IMR-90 (cell line): ENCODE results near the gene KLF1. TPM values are rescaled to one million over a fixed set of nuclear protein-coding genes. Genes with fewer than 3 reads are reported as not detected.

Experiments used
- ATAC-seq: fragments of 200-7000 bp; cut with Tn5 transposase; 2 replicates; pipeline ENCODE4 v1.9.1; 2020; ENCODE audit warnings: low read depth, mild to moderate bottlenecking, moderate library complexity
- BruUV-seq: library from RNA; stranded (reverse); fragments of 400-500 nt; replicated peaks from 2 replicates; lab custom pipeline; 2021; lab: Mats Ljungman, UMichigan
- CTCF ChIA-PET: fragments of 300-600 bp; formaldehyde crosslinking; extraction: SDS; loops from one replicate; lab custom pipeline; 2021; ENCODE audit warnings: antibody characterized with exemption; lab: Yijun Ruan, JAX
- POLR2A ChIA-PET: fragments of 300-600 bp; sonication (Branson Sonifier 250); formaldehyde crosslinking; loops from one replicate; lab custom pipeline; 2022; ENCODE audit warnings: antibody characterized with exemption; ENCODE audit not compliant: unreplicated experiment; lab: Charles Lee
- DNase-seq: peaks from one replicate; pipeline ENCODE4 v3.0.0; 2013
- H2AFZ ChIP-seq: replicated peaks from 2 replicates; pipeline ENCODE3; 2013; ENCODE audit warnings: low read length, mild to moderate bottlenecking; ENCODE audit not compliant: poor library complexity
- H2AK5ac ChIP-seq: 2 replicates; pipeline ENCODE4 v1.6.1; 2013; ENCODE audit warnings: low read depth, low read length, inconsistent platforms
- H2AK9ac ChIP-seq: replicated peaks from 2 replicates; pipeline ENCODE3; 2013; ENCODE audit warnings: mild to moderate bottlenecking, low read depth, low read length, moderate library complexity; ENCODE audit not compliant: poor library complexity
- H2BK120ac ChIP-seq: 2 replicates; pipeline ENCODE4 v1.6.1; 2013; ENCODE audit warnings: low read depth, low read length, inconsistent platforms
- H2BK15ac ChIP-seq: 3 replicates; pipeline ENCODE4 v1.6.1; 2013; ENCODE audit warnings: low read depth, low read length, inconsistent platforms
- H2BK20ac ChIP-seq: 2 replicates; pipeline ENCODE4 v1.6.1; 2013; ENCODE audit warnings: low read depth, mild to moderate bottlenecking, inconsistent platforms, low read length, moderate library complexity
- H2BK5ac ChIP-seq: 2 replicates; pipeline ENCODE4 v1.6.1; 2013; ENCODE audit warnings: mild to moderate bottlenecking, low read depth, low read length, inconsistent platforms; ENCODE audit not compliant: poor library complexity, severe bottlenecking
- H3K14ac ChIP-seq: replicated peaks from 2 replicates; pipeline ENCODE4 v1.6.1; 2013; ENCODE audit warnings: low read depth, low read length, inconsistent platforms
- H3K18ac ChIP-seq: 2 replicates; pipeline ENCODE4 v1.6.1; 2013; ENCODE audit warnings: low read depth, low read length, control low read depth
- H3K23ac ChIP-seq: 2 replicates; pipeline ENCODE4 v1.6.1; 2013; ENCODE audit warnings: low read depth, low read length, inconsistent platforms
- H3K27ac ChIP-seq: 2 replicates; pipeline ENCODE4 v1.5.1; 2013; ENCODE audit warnings: mild to moderate bottlenecking, control low read depth, low read length; ENCODE audit not compliant: insufficient read depth
- H3K27me3 ChIP-seq: 2 replicates; pipeline ENCODE4 v1.6.1; 2013; ENCODE audit warnings: low read length; ENCODE audit not compliant: control insufficient read depth, insufficient read depth
- H3K36me3 ChIP-seq: 2 replicates; pipeline ENCODE4 v1.6.1; 2013; ENCODE audit warnings: low read length, mixed read lengths; ENCODE audit not compliant: control insufficient read depth, insufficient read depth
- H3K4ac ChIP-seq: 2 replicates; pipeline ENCODE4 v1.6.1; 2013; ENCODE audit warnings: low read depth, low read length, inconsistent platforms
- H3K4me1 ChIP-seq: 2 replicates; pipeline ENCODE4 v1.6.1; 2013; ENCODE audit warnings: low read length, mixed read lengths; ENCODE audit not compliant: control insufficient read depth, insufficient read depth
- H3K4me2 ChIP-seq: 2 replicates; pipeline ENCODE4 v1.6.1; 2013; ENCODE audit warnings: low read depth, mild to moderate bottlenecking, control low read depth, low read length, moderate library complexity
- H3K4me3 ChIP-seq: 2 replicates; pipeline ENCODE4 v1.5.1; 2013; ENCODE audit warnings: low read depth, mild to moderate bottlenecking, control low read depth, low read length, moderate library complexity; ENCODE audit not compliant: insufficient read depth
- H3K56ac ChIP-seq: 2 replicates; pipeline ENCODE4 v1.6.1; 2013; ENCODE audit warnings: low read length, inconsistent platforms; ENCODE audit not compliant: insufficient read depth; ENCODE audit errors: extremely low read depth
- H3K79me1 ChIP-seq, 2 experiments: 2 replicates each; pipeline ENCODE4 v1.6.1; 2013; ENCODE audit warnings: low read length in 2 of 2, inconsistent platforms in 1 of 2, low read depth in 1 of 2
- H3K9ac ChIP-seq: 2 replicates; pipeline ENCODE4 v1.6.1; 2013; ENCODE audit warnings: low read depth, low read length, control low read depth
- H3K9me1 ChIP-seq: 2 replicates; pipeline ENCODE4 v1.6.1; 2013; ENCODE audit warnings: low read length, inconsistent platforms; ENCODE audit not compliant: insufficient read depth
- H3K9me3 ChIP-seq: 2 replicates; pipeline ENCODE4 v1.6.1; 2013; ENCODE audit warnings: low read length; ENCODE audit not compliant: control insufficient read depth, insufficient read depth
- H4K20me1 ChIP-seq: 2 replicates; pipeline ENCODE4 v1.6.1; 2013; ENCODE audit warnings: low read length, inconsistent platforms; ENCODE audit not compliant: insufficient read depth
- H4K5ac ChIP-seq: 2 replicates; pipeline ENCODE4 v1.6.1; 2013; ENCODE audit warnings: mild to moderate bottlenecking, low read depth, low read length, control low read depth
- H4K8ac ChIP-seq, 2 experiments: 2 replicates each; pipeline ENCODE4 v1.6.1; 2013; ENCODE audit warnings: low read depth in 2 of 2, low read length in 2 of 2, control low read depth in 1 of 2, inconsistent platforms in 1 of 2
- H4K91ac ChIP-seq: 2 replicates; pipeline ENCODE4 v1.6.1; 2013; ENCODE audit warnings: low read depth, low read length, inconsistent platforms; ENCODE audit not compliant: insufficient read depth
- BHLHE40 ChIP-seq: fragments of 150-350 bp; IDR thresholded peaks from 2 replicates; pipeline ENCODE4 v1.6.1; 2016; ENCODE audit warnings: mild to moderate bottlenecking, low read depth, low read length
- CEBPB ChIP-seq: IDR thresholded peaks from 2 replicates; pipeline ENCODE4 v1.6.1; 2012; ENCODE audit warnings: low read depth, low read length, improper control_type of control experiment
- CHD1 ChIP-seq: IDR thresholded peaks from 2 replicates; pipeline ENCODE4 v1.6.1; 2012; ENCODE audit warnings: low read depth, low read length, improper control_type of control experiment
- FOS ChIP-seq: fragments of 150-350 bp; IDR thresholded peaks from 2 replicates; pipeline ENCODE4 v1.6.1; 2016; ENCODE audit warnings: low read depth, low read length
- MAFK ChIP-seq: IDR thresholded peaks from 2 replicates; pipeline ENCODE4 v1.6.1; 2012; ENCODE audit warnings: low read depth, low read length, improper control_type of control experiment
- MAZ ChIP-seq: IDR thresholded peaks from 2 replicates; pipeline ENCODE4 v1.6.1; 2012; ENCODE audit warnings: low read depth, mild to moderate bottlenecking, low read length, improper control_type of control experiment, moderate library complexity, borderline replicate concordance
- MXI1 ChIP-seq: IDR thresholded peaks from 2 replicates; pipeline ENCODE4 v1.6.1; 2012; ENCODE audit warnings: low read depth, mild to moderate bottlenecking, low read length, moderate library complexity, borderline replicate concordance
- NFE2L2 ChIP-seq: fragments of 150-350 bp; IDR thresholded peaks from 2 replicates; pipeline ENCODE4 v1.6.1; 2016; ENCODE audit warnings: low read depth, mild to moderate bottlenecking, low read length
- POLR2A ChIP-seq: IDR thresholded peaks from 2 replicates; pipeline ENCODE4 v1.6.1; 2012; ENCODE audit warnings: mild to moderate bottlenecking, low read depth, low read length
- RAD21 ChIP-seq: IDR thresholded peaks from 2 replicates; pipeline ENCODE4 v1.6.1; 2012; ENCODE audit warnings: low read length, improper control_type of control experiment
- RCOR1 ChIP-seq: IDR thresholded peaks from 2 replicates; pipeline ENCODE4 v1.6.1; 2012; ENCODE audit warnings: mild to moderate bottlenecking, low read length, improper control_type of control experiment; ENCODE audit not compliant: insufficient replicate concordance
- RFX5 ChIP-seq: IDR thresholded peaks from 2 replicates; pipeline ENCODE4 v1.8.0; 2012; ENCODE audit warnings: low read depth, mild to moderate bottlenecking, low read length, moderate library complexity
- SMC3 ChIP-seq: fragments of 150-350 bp; IDR thresholded peaks from 2 replicates; pipeline ENCODE4 v1.6.1; 2016; ENCODE audit warnings: low read depth, mild to moderate bottlenecking, antibody characterized with exemption, low read length, moderate library complexity
- WGBS, 2 experiments: methylation state at CpG; one replicate each; pipeline versions ENCODE4 v1.1.5 to v1.1.7; 2013; ENCODE audit warnings: missing lambda C conversion rate in 2 of 2; ENCODE audit not compliant: insufficient read length in 1 of 2; ENCODE audit errors: extremely low coverage in 2 of 2; 5-methylcytosine and 5-hydroxymethylcytosine counted together
- dilution Hi-C: fragments of 300-500 bp; cut with HindIII; formaldehyde crosslinking; loops from one replicate; pipeline ENCODE4 v1.14.3; 2018; ENCODE audit warnings: low sequenced_read_pairs; ENCODE audit not compliant: unreplicated experiment
- in situ Hi-C: fragments of 300-500 bp; cut with MboI; formaldehyde crosslinking; loops from 3 replicates; pipeline ENCODE4 v1.14.3; 2019; ENCODE audit warnings: low sequenced_read_pairs, inconsistent platforms, mixed read lengths
- intact Hi-C: fragments of 100-400 bp; cut with micrococcal nuclease; formaldehyde crosslinking; loops from 2 replicates; pipeline ENCODE4 v1.10.0; 2022
- polyA plus RNA-seq, 3 experiments: library from polyadenylated mRNA; depleted of rRNA; stranded (reverse); fragments of >200 nt; gene quantifications; 2 replicates each; pipeline ENCODE4 v1.2.3, GENCODE V29; 2012; ENCODE audit warnings: low replicate concordance in 1 of 3
- total RNA-seq: library from RNA; depleted of rRNA; stranded (reverse); fragments of >200 nt; gene quantifications from 2 replicates; pipeline ENCODE4 v1.2.3, GENCODE V29; 2012
- TF ChIP-seq, protein P1 (sequence below): fragments of 150-350 bp; IDR thresholded peaks from 2 replicates; pipeline ENCODE4 v1.6.1; 2016; ENCODE audit warnings: low read depth, mild to moderate bottlenecking, low read length, moderate library complexity, borderline replicate concordance
- TF ChIP-seq, protein P2 (sequence below): conservative IDR thresholded peaks from 2 replicates; pipeline ENCODE4 v1.5.1; 2012; ENCODE audit warnings: mild to moderate bottlenecking, low read depth, low read length, improper control_type of control experiment
- TF ChIP-seq, protein P3 (sequence below): fragments of 150-350 bp; IDR thresholded peaks from 2 replicates; pipeline ENCODE4 v1.6.1; 2017; ENCODE audit warnings: mild to moderate bottlenecking, antibody characterized with exemption, low read length, low read depth

KLF1 gene
- total and polyA plus RNA-seq, 2 of the 4 experiments (the other 2 are of a cell fraction) = not detected

DNA sequence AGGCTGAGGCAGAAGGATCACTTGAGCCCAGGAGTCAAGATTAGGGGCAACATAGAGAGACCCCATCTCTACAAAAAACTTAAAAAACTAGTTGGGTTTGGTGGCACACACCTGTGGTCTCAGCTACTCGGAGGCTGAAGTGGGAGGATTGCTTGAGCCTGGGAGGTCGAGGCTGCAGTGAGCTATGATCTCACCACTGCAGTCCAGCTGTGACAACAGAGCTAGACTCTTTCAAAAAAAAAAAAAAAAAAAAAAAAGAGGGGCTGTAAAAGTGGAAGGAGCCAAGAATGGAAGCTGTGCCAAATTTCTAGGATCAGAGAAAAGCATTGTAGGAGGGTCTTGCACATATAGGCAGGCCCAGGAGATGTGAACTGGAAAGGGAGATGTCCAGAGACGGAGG is 15.3 kb downstream of the KLF1 start:
- H3K18ac ChIP-seq = no peak overlapping the region
- no peak overlapping the region for H2AK9ac ChIP-seq
- no peak overlapping the region for H2BK20ac ChIP-seq
- peaks cover 5% of the 10 kb centered on the region; the same call in 1 of the 2 replicates for H3K36me3 ChIP-seq
- ChIA-PET POLR2A (no interaction called here), CTCF (no interaction called here)
- TF ChIP-seq CHD1 = no peak
- TF ChIP-seq, protein P1, sequence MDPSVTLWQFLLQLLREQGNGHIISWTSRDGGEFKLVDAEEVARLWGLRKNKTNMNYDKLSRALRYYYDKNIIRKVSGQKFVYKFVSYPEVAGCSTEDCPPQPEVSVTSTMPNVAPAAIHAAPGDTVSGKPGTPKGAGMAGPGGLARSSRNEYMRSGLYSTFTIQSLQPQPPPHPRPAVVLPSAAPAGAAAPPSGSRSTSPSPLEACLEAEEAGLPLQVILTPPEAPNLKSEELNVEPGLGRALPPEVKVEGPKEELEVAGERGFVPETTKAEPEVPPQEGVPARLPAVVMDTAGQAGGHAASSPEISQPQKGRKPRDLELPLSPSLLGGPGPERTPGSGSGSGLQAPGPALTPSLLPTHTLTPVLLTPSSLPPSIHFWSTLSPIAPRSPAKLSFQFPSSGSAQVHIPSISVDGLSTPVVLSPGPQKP = no peak
- no peak for TF ChIP-seq SMC3
- TF ChIP-seq POLR2A = no peak
- TF ChIP-seq, protein P2, sequence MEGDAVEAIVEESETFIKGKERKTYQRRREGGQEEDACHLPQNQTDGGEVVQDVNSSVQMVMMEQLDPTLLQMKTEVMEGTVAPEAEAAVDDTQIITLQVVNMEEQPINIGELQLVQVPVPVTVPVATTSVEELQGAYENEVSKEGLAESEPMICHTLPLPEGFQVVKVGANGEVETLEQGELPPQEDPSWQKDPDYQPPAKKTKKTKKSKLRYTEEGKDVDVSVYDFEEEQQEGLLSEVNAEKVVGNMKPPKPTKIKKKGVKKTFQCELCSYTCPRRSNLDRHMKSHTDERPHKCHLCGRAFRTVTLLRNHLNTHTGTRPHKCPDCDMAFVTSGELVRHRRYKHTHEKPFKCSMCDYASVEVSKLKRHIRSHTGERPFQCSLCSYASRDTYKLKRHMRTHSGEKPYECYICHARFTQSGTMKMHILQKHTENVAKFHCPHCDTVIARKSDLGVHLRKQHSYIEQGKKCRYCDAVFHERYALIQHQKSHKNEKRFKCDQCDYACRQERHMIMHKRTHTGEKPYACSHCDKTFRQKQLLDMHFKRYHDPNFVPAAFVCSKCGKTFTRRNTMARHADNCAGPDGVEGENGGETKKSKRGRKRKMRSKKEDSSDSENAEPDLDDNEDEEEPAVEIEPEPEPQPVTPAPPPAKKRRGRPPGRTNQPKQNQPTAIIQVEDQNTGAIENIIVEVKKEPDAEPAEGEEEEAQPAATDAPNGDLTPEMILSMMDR = no peak
- TF ChIP-seq, protein P3, sequence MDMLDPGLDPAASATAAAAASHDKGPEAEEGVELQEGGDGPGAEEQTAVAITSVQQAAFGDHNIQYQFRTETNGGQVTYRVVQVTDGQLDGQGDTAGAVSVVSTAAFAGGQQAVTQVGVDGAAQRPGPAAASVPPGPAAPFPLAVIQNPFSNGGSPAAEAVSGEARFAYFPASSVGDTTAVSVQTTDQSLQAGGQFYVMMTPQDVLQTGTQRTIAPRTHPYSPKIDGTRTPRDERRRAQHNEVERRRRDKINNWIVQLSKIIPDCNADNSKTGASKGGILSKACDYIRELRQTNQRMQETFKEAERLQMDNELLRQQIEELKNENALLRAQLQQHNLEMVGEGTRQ = no peak
- TF ChIP-seq MAFK = no peak
- TF ChIP-seq BHLHE40 = no peak
- no peak for TF ChIP-seq FOS
- TF ChIP-seq MAZ = no peak
- TF ChIP-seq MXI1 = no peak
- no peak for TF ChIP-seq NFE2L2
- no peak for TF ChIP-seq CEBPB
- no peak for TF ChIP-seq RFX5
- TF ChIP-seq RAD21 = no peak
- no peak for TF ChIP-seq RCOR1
- H3K23ac ChIP-seq = no peak overlapping the region
- no peak overlapping the region for H3K4ac ChIP-seq
- dilution Hi-C loops (no loop called here), intact Hi-C loops (no loop called here), in situ Hi-C loops (no loop called here)
- no CpG with 5 or more reads among the region's 3 CpGs for WGBS, 2 experiments
- no TSS peak for BruUV-seq
- no peak overlapping the region for H3K9ac ChIP-seq
- H3K27ac ChIP-seq = no peak overlapping the region
- ATAC-seq (no peak), DNase-seq (no peak)
- 0 out of 2 replicates have a peak, but pooled peaks cover 4% of the 10 kb centered on the region for H3K9me1 ChIP-seq
- H2BK5ac ChIP-seq = no peak overlapping the region
- H4K8ac ChIP-seq = no peak overlapping the region
- no peak overlapping the region for H3K14ac ChIP-seq
- no peaks in the 10 kb centered on the region for H3K4me1 ChIP-seq
- no peaks in the 10 kb centered on the region for H4K20me1 ChIP-seq
- H2AFZ ChIP-seq = no peak overlapping the region
- no peak overlapping the region for H3K56ac ChIP-seq
- no peak overlapping the region for H2BK15ac ChIP-seq
- no peak overlapping the region for H2AK5ac ChIP-seq
- H4K91ac ChIP-seq = no peak overlapping the region
- H3K4me3 ChIP-seq = no peak overlapping the region
- no peaks in the 10 kb centered on the region for H3K27me3 ChIP-seq
- no peak overlapping the region for H3K4me2 ChIP-seq
- no peak overlapping the region for H2BK120ac ChIP-seq
- H4K5ac ChIP-seq = no peak overlapping the region
- H3K9me3 ChIP-seq = no peaks in the 10 kb centered on the region
- H3K79me1 ChIP-seq = no peaks in the 10 kb centered on the region
